Astrocyte of the hippocampus (primary cell): ENCODE data around the gene PIK3CD.
"Not testable (repeated sequence)": the region's sequence is repeated elsewhere in the genome, so short reads cannot be mapped to it uniquely, and the experiment has no call there.

ENCODE experiments used
- DNase-seq: peaks from one replicate; pipeline ENCODE4 v3.0.0; 2011; ENCODE audit warnings: low read depth, low spot score

The PIK3CD gene

GRCh38 chr1:9732123-9732971, 80.8 kb downstream of the PIK3CD start:
- no peak for DNase-seq

GRCh38 chr1:9733160-9733789, 81.7 kb downstream of the PIK3CD start:
- DNase-seq, result no peak

- DNase-seq, result no peak
Observed at GRCh38 chr1:9735800-9736199, 84.3 kb downstream of the PIK3CD start.

GRCh38 chr1:9736241-9736640, 84.7 kb downstream of the PIK3CD start:
- DNase-seq, result no peak

- no peak for DNase-seq
Observed at GRCh38 chr1:9737057-9737456, 85.5 kb downstream of the PIK3CD start.

- DNase-seq, result no peak
Observed at GRCh38 chr1:9737671-9738070, 86.1 kb downstream of the PIK3CD start.

GRCh38 chr1:9744106-9744799, 92.7 kb downstream of the PIK3CD start:
- no peak for DNase-seq

GRCh38 chr1:9746211-9746610, 94.7 kb downstream of the PIK3CD start:
- DNase-seq, result no peak

GRCh38 chr1:9746651-9747050, 95.1 kb downstream of the PIK3CD start:
- no peak for DNase-seq

- not testable (repeated sequence) for DNase-seq
Observed at GRCh38 chr1:9748391-9748790, 96.9 kb downstream of the PIK3CD start.

GRCh38 chr1:9749361-9749760, 97.8 kb downstream of the PIK3CD start:
- DNase-seq, result no peak

GRCh38 chr1:9751971-9752370, 100.4 kb downstream of the PIK3CD start:
- no peak for DNase-seq

- DNase-seq, result peak; percentile 93
Observed at GRCh38 chr1:9753121-9753531, 101.6 kb downstream of the PIK3CD start.

- DNase-seq, result peak; percentile 81
Observed at GRCh38 chr1:9755441-9755995, 104.0 kb downstream of the PIK3CD start.

GRCh38 chr1:9758559-9759121, 107.1 kb downstream of the PIK3CD start:
- no peak for DNase-seq

- no peak for DNase-seq
Observed at GRCh38 chr1:9759939-9760338, 108.4 kb downstream of the PIK3CD start.

GRCh38 chr1:9760824-9761223, 109.3 kb downstream of the PIK3CD start:
- DNase-seq, result no peak

GRCh38 chr1:9761855-9762254, 110.3 kb downstream of the PIK3CD start:
- DNase-seq, result no peak

- not testable (repeated sequence) for DNase-seq
Observed at GRCh38 chr1:9762446-9762845, 110.9 kb downstream of the PIK3CD start.

- no peak for DNase-seq
Observed at GRCh38 chr1:9763914-9764313, 112.4 kb downstream of the PIK3CD start.

GRCh38 chr1:9764550-9764949, 113.0 kb downstream of the PIK3CD start:
- DNase-seq, result peak; percentile 35
